Endothelial cell of umbilical vein (primary cell): Measurements from ENCODE around the gene SBK1. TPM values are rescaled to one million over a fixed set of nuclear protein-coding genes. Genes with fewer than 3 reads are reported as not detected.

ENCODE experiments used
- BruUV-seq: library from RNA; stranded (reverse); fragments of 400-500 nt; replicated peaks from 2 replicates; lab custom pipeline; 2021; lab: Mats Ljungman, UMichigan
- CTCF ChIA-PET: fragments of 300-600, 350-600 bp; sonication (Branson Sonifier 250); formaldehyde crosslinking; loops from one replicate; lab custom pipeline; 2021; ENCODE audit warnings: antibody characterized with exemption, inconsistent platforms; lab: Charles Lee
- POLR2A ChIA-PET: fragments of 300-600, 350-600 bp; sonication (Branson Sonifier 250); formaldehyde crosslinking; loops from one replicate; lab custom pipeline; 2021; ENCODE audit warnings: antibody characterized with exemption, inconsistent platforms; lab: Charles Lee
- DNase-seq: peaks from one replicate; pipeline ENCODE4 v3.0.0-alpha.2; 2011; ENCODE audit warnings: low read depth, low spot score
- FAIRE-seq: peaks from 2 replicates; lab custom pipeline; 2011; peaks lifted over from hg19 to GRCh38; lab: Jason Lieb, UNC
- H2AFZ ChIP-seq: 2 replicates; pipeline ENCODE4 v1.6.0; 2012; ENCODE audit warnings: low read depth, low read length, control low read depth, inconsistent platforms
- H3K27ac ChIP-seq: 2 replicates; pipeline ENCODE4 v1.5.1; 2011; ENCODE audit warnings: low read depth, mild to moderate bottlenecking, control low read depth, low read length, moderate library complexity; ENCODE audit not compliant: insufficient read depth
- H3K27me3 ChIP-seq, 2 experiments: 2 replicates each; pipeline versions ENCODE4 v1.6.0 to v1.6.1; 2011; ENCODE audit warnings: low read length in 2 of 2, mixed read lengths in 1 of 2; ENCODE audit not compliant: control insufficient read depth in 2 of 2, insufficient read depth in 2 of 2
- H3K36me3 ChIP-seq, 2 experiments: 2 replicates in 1 of 2; 3 replicates in 1 of 2; pipeline ENCODE4 v1.5.1; 2011; ENCODE audit warnings: low read length in 2 of 2, mild to moderate bottlenecking in 1 of 2, moderate library complexity in 1 of 2; ENCODE audit not compliant: control insufficient read depth in 2 of 2, insufficient read depth in 2 of 2; ENCODE audit errors: extremely low read depth in 1 of 2
- H3K4me1 ChIP-seq: 3 replicates; pipeline ENCODE4 v1.5.1; 2011; ENCODE audit warnings: mild to moderate bottlenecking, low read length; ENCODE audit not compliant: control insufficient read depth, insufficient read depth; ENCODE audit errors: extremely low read depth
- H3K4me2 ChIP-seq: 2 replicates; pipeline ENCODE4 v1.6.1; 2011; ENCODE audit warnings: low read length, control low read depth, mixed read lengths; ENCODE audit not compliant: insufficient read depth
- H3K4me3 ChIP-seq, 3 experiments: fragments of 200-600 bp in 1 of 3; sonication (generic), shearing (Covaris generic) in 1 of 3; replicated peaks in 1 of 3; 2 replicates each; pipeline ENCODE4 v1.5.1; 2011 to 2016; ENCODE audit warnings: control low read depth in 3 of 3, low read length in 3 of 3, mild to moderate bottlenecking in 2 of 3, inconsistent platforms in 1 of 3, low read depth in 1 of 3, moderate library complexity in 1 of 3; ENCODE audit not compliant: insufficient read depth in 1 of 3
- H3K79me2 ChIP-seq: 2 replicates; pipeline ENCODE4 v1.6.0; 2012; ENCODE audit warnings: low read length, inconsistent platforms; ENCODE audit not compliant: control insufficient read depth, insufficient read depth
- H3K9ac ChIP-seq: replicated peaks from 2 replicates; pipeline ENCODE3; 2011; ENCODE audit warnings: low read length, control low read depth; ENCODE audit not compliant: insufficient read depth; ENCODE audit errors: extremely low read depth
- H3K9me1 ChIP-seq: replicated peaks from 3 replicates; pipeline ENCODE4 v1.6.0; 2011; ENCODE audit warnings: mild to moderate bottlenecking, low read length; ENCODE audit not compliant: control insufficient read depth, insufficient read depth; ENCODE audit errors: extremely low read depth
- H3K9me3 ChIP-seq: replicated peaks from 2 replicates; pipeline ENCODE4 v1.5.1; 2012; ENCODE audit warnings: low read length, inconsistent platforms; ENCODE audit not compliant: control insufficient read depth, insufficient read depth
- H4K20me1 ChIP-seq: replicated peaks from 2 replicates; pipeline ENCODE3; 2011; ENCODE audit warnings: mild to moderate bottlenecking, low read length; ENCODE audit not compliant: control insufficient read depth, insufficient read depth; ENCODE audit errors: extremely low read depth
- CTCF ChIP-seq, 2 donors: IDR thresholded peaks; 1 replicate in 1 of 2; 2 replicates in 1 of 2; pipeline ENCODE4 v1.5.1; 2011; ENCODE audit warnings: low read length in 2 of 2, mild to moderate bottlenecking in 2 of 2, moderate library complexity in 2 of 2, control low read depth in 1 of 2, inconsistent platforms in 1 of 2, low read depth in 1 of 2; ENCODE audit not compliant: insufficient read depth in 1 of 2; ENCODE audit errors: extremely low read depth in 1 of 2
- EZH2 ChIP-seq: IDR thresholded peaks from 2 replicates; pipeline ENCODE4 v1.6.1; 2012; ENCODE audit warnings: borderline replicate concordance, low read depth, mild to moderate bottlenecking, moderate library complexity, low read length, inconsistent platforms; ENCODE audit not compliant: severe bottlenecking
- FOS ChIP-seq: IDR thresholded peaks from 2 replicates; pipeline ENCODE4 v1.6.1; 2011; ENCODE audit warnings: mild to moderate bottlenecking, low read length, moderate library complexity, borderline replicate concordance; ENCODE audit not compliant: insufficient read depth
- GATA2 ChIP-seq: IDR thresholded peaks from 2 replicates; pipeline ENCODE4 v1.7.0; 2011; ENCODE audit warnings: low read depth, mild to moderate bottlenecking, moderate library complexity, mixed read lengths, low read length; ENCODE audit not compliant: insufficient read length, insufficient read depth
- JUN ChIP-seq: IDR thresholded peaks from 2 replicates; pipeline ENCODE4 v1.6.1; 2011; ENCODE audit warnings: borderline replicate concordance, low read depth; ENCODE audit not compliant: insufficient read length, insufficient read depth
- MAX ChIP-seq: IDR thresholded peaks from 2 replicates; pipeline ENCODE4 v1.6.1; 2011; ENCODE audit not compliant: insufficient read depth, insufficient read length
- MYC ChIP-seq: IDR thresholded peaks from one replicate; pipeline ENCODE4 v1.6.1; 2011; ENCODE audit warnings: mild to moderate bottlenecking, low read depth, low read length
- POLR2A ChIP-seq: IDR thresholded peaks from 2 replicates; pipeline ENCODE4 v1.6.1; 2012; ENCODE audit warnings: low read depth, mild to moderate bottlenecking, control low read depth, low read length
- POLR2AphosphoS5 ChIP-seq: IDR thresholded peaks from 2 replicates; pipeline ENCODE4 v1.6.1; 2012; ENCODE audit warnings: low read depth, mild to moderate bottlenecking, control low read depth, low read length, moderate library complexity; ENCODE audit not compliant: insufficient read depth
- dilution Hi-C: fragments of 300-500 bp; cut with MboI; formaldehyde crosslinking; loops from one replicate; pipeline ENCODE4 v1.15.0; 2019; ENCODE audit warnings: low sequenced_read_pairs; ENCODE audit not compliant: extremely low pct_ligation_motif_present
- intact Hi-C: fragments of 100-400 bp; cut with micrococcal nuclease; formaldehyde crosslinking; loops from one replicate; pipeline ENCODE4 v1.10.0; 2022
- polyA plus RNA-seq, 4 experiments: library from polyadenylated mRNA; depleted of rRNA in 3 of 4; stranded (reverse) in 3 of 4; unstranded in 1 of 4; fragments of >200 nt; gene quantifications; 2 replicates each; pipeline versions ENCODE4 v1.2.1 to v1.2.3, GENCODE V29; 2011 to 2012; ENCODE audit warnings: missing spikeins in 1 of 4
- total RNA-seq: library from RNA; stranded (reverse); gene quantifications from 2 replicates; pipeline ENCODE4 v1.2.3, GENCODE V29; 2021

Gene SBK1
- total and polyA plus RNA-seq, 2 donors (not counting 3 experiments of a cell fraction or from before 2014, with no cell fraction given) = 0.19 to 0.51 TPM

GRCh38 chr16:28289048-28289447 lies 3.3 kb upstream of the SBK1 start:
- FAIRE-seq (no peak), DNase-seq (no peak)
- no peak overlapping the region for H3K4me2 ChIP-seq
- no peak overlapping the region for H3K27ac ChIP-seq
- no peaks in the 10 kb centered on the region for H4K20me1 ChIP-seq
- H3K9me3 ChIP-seq = no peaks in the 10 kb centered on the region
- BruUV-seq = no TSS peak
- H3K79me2 ChIP-seq = no peaks in the 10 kb centered on the region
- H3K27me3 ChIP-seq = peaks cover 12 to 14% of the 10 kb centered on the region in 2 experiments
- H2AFZ ChIP-seq = no peak overlapping the region
- no peak overlapping the region for H3K9ac ChIP-seq
- POLR2A ChIA-PET = no interaction called here
- CTCF ChIA-PET = no interaction called here
- intact Hi-C loops = no loop called here
- H3K36me3 ChIP-seq = no peaks in the 10 kb centered on the region
- H3K9me1 ChIP-seq = no peaks in the 10 kb centered on the region
- dilution Hi-C loops = no loop called here
- peaks cover 5% of the 10 kb centered on the region for H3K4me1 ChIP-seq
- TF ChIP-seq MYC = no peak
- TF ChIP-seq FOS = no peak
- no peak overlapping the region for H3K4me3 ChIP-seq

GRCh38 chr16:28289939-28290858 lies 2.1 kb upstream of the SBK1 start:
- DNase-seq (no peak), FAIRE-seq (no peak)
- Histone ChIP-seq H3K4me2 (no peak overlapping the region), H3K36me3 (no peaks in the 10 kb centered on the region), H3K9me1 (no peaks in the 10 kb centered on the region), H3K4me1 (peaks cover 5% of the 10 kb centered on the region), H3K79me2 (no peaks in the 10 kb centered on the region), H2AFZ (no peak overlapping the region), H3K4me3 (no peak overlapping the region), H4K20me1 (no peaks in the 10 kb centered on the region), H3K9me3 (no peaks in the 10 kb centered on the region), H3K9ac (no peak overlapping the region), H3K27ac (no peak overlapping the region), H3K27me3 (peaks cover 12 to 22% of the 10 kb centered on the region in 2 experiments)
- no TSS peak for BruUV-seq
- ChIA-PET CTCF (no interaction called here), POLR2A (no interaction called here)
- intact Hi-C loops (no loop called here), dilution Hi-C loops (no loop called here)
- no peak for TF ChIP-seq POLR2A
- TF ChIP-seq JUN = no peak
- no peak for TF ChIP-seq POLR2AphosphoS5
- TF ChIP-seq CTCF (IDR thresholded peaks at IDR 0.05; ENCODE audit: extremely low read depth in 1 of 2, insufficient read depth in 1 of 2, low read depth in 1 of 2, low read length in 2 of 2) = no peak
- TF ChIP-seq MAX = no peak
- no peak for TF ChIP-seq GATA2
- TF ChIP-seq MYC = no peak
- TF ChIP-seq FOS = no peak
- no peak for TF ChIP-seq EZH2
